GM18505 (cell line): ENCODE measurements around the gene KRTAP3-2.

Experiments
- ATAC-seq: cut with Tn5 transposase; IDR thresholded peaks from one replicate; pipeline ENCODE4 v1.9.1; 2021; ENCODE audit not compliant: unreplicated experiment
- POLR2A ChIP-seq: IDR thresholded peaks from 4 replicates; pipeline ENCODE4 v1.6.1; 2011; ENCODE audit warnings: borderline replicate concordance; ENCODE audit not compliant: insufficient read depth, insufficient read length; ENCODE audit errors: extremely low read depth

KRTAP3-2 gene

GRCh38 chr17:40963838-40964237 lies 35.9 kb downstream of the KRTAP3-2 start:
- no peak for ATAC-seq
- no peak for TF ChIP-seq POLR2A

- no peak for TF ChIP-seq POLR2A
- ATAC-seq: no peak
Measured at GRCh38 chr17:40962059-40962561, 37.6 kb downstream of the KRTAP3-2 start.

- ATAC-seq: no peak
- TF ChIP-seq POLR2A: no peak
Measured at GRCh38 chr17:40961591-40961990, 38.1 kb downstream of the KRTAP3-2 start.

GRCh38 chr17:40960144-40960543 lies 39.6 kb downstream of the KRTAP3-2 start:
- no peak for ATAC-seq
- TF ChIP-seq POLR2A: no peak

GRCh38 chr17:40958086-40958953 lies 41.4 kb downstream of the KRTAP3-2 start:
- TF ChIP-seq POLR2A: no peak
- no peak for ATAC-seq

- no peak for ATAC-seq
- no peak for TF ChIP-seq POLR2A
Measured at GRCh38 chr17:40956401-40957254, 43.1 kb downstream of the KRTAP3-2 start.

- ATAC-seq: no peak
- no peak for TF ChIP-seq POLR2A
Measured at GRCh38 chr17:40953881-40954280, 45.8 kb downstream of the KRTAP3-2 start.

GRCh38 chr17:40952661-40953060 lies 47.0 kb downstream of the KRTAP3-2 start:
- TF ChIP-seq POLR2A: no peak
- ATAC-seq: no peak

GRCh38 chr17:40952154-40952553 lies 47.6 kb downstream of the KRTAP3-2 start:
- ATAC-seq: no peak
- no peak for TF ChIP-seq POLR2A

- no peak for TF ChIP-seq POLR2A
- no peak for ATAC-seq
Measured at GRCh38 chr17:40951011-40951622, 48.6 kb downstream of the KRTAP3-2 start.

- no peak for ATAC-seq
- TF ChIP-seq POLR2A: no peak
Measured at GRCh38 chr17:40950176-40950575, 49.5 kb downstream of the KRTAP3-2 start.

GRCh38 chr17:40949418-40949817 lies 50.3 kb downstream of the KRTAP3-2 start:
- ATAC-seq: no peak
- no peak for TF ChIP-seq POLR2A
